Measurements from ENCODE around the gene IL1B.

IL1B gene

GRCh38 chr2:112829101-112829960 is 7.2 kb downstream of the IL1B start:
- no peak for DNase-seq (ENCODE audit: low spot score)

- no peak for DNase-seq (ENCODE audit: low spot score)
These were observed 8.3 kb downstream of the IL1B start for GRCh38 chr2:112828251-112828691.

- DNase-seq (ENCODE audit: low spot score) = no peak
These were observed 8.9 kb downstream of the IL1B start for GRCh38 chr2:112827604-112828185.

- DNase-seq (ENCODE audit: low spot score) = no peak
These were observed 9.6 kb downstream of the IL1B start for GRCh38 chr2:112827009-112827408.

GRCh38 chr2:112825706-112826105 is 10.9 kb downstream of the IL1B start:
- no peak for DNase-seq (ENCODE audit: low spot score)

- no peak for DNase-seq (ENCODE audit: low spot score)
These were observed 11.9 kb downstream of the IL1B start for GRCh38 chr2:112824694-112825085.

- DNase-seq (ENCODE audit: low spot score) = no peak
These were observed 14.9 kb downstream of the IL1B start for GRCh38 chr2:112821682-112822081.

- DNase-seq (ENCODE audit: low spot score) = no peak
These were observed 15.4 kb downstream of the IL1B start for GRCh38 chr2:112821142-112821541.

- no peak for DNase-seq (ENCODE audit: low spot score)
These were observed 16.2 kb downstream of the IL1B start for GRCh38 chr2:112820343-112820742.

GRCh38 chr2:112819081-112819480 is 17.5 kb downstream of the IL1B start:
- no peak for DNase-seq (ENCODE audit: low spot score)

GRCh38 chr2:112818094-112818902 is 18.3 kb downstream of the IL1B start:
- DNase-seq (ENCODE audit: low spot score) = no peak

- no peak for DNase-seq (ENCODE audit: low spot score)
These were observed 19.4 kb downstream of the IL1B start for GRCh38 chr2:112817082-112817689.

GRCh38 chr2:112814278-112814677 is 22.3 kb downstream of the IL1B start:
- DNase-seq (ENCODE audit: low spot score) = peak; percentile 75

- no peak for DNase-seq (ENCODE audit: low spot score)
These were observed 23.2 kb downstream of the IL1B start for GRCh38 chr2:112813280-112813966.

GRCh38 chr2:112812318-112813267 is 24.0 kb downstream of the IL1B start:
- DNase-seq (ENCODE audit: low spot score) = no peak

GRCh38 chr2:112811841-112812306 is 24.7 kb downstream of the IL1B start:
- DNase-seq (ENCODE audit: low spot score) = peak; percentile 52

- DNase-seq (ENCODE audit: low spot score) = no peak
These were observed 25.2 kb downstream of the IL1B start for GRCh38 chr2:112811276-112811831.

GRCh38 chr2:112809112-112809511 is 27.5 kb downstream of the IL1B start:
- DNase-seq (ENCODE audit: low spot score) = no peak

GRCh38 chr2:112807233-112807807 is 29.3 kb downstream of the IL1B start:
- DNase-seq (ENCODE audit: low spot score) = no peak

- DNase-seq (ENCODE audit: low spot score) = no peak
These were observed 31.0 kb downstream of the IL1B start for GRCh38 chr2:112805542-112805941.
